Caco-2 (cell line): ENCODE results near the gene TACO1. TPM values are rescaled to one million over a fixed set of nuclear protein-coding genes. Genes with fewer than 3 reads are reported as not detected.

ENCODE experiments used
- BruUV-seq: library from RNA; stranded (reverse); fragments of 400-500 nt; replicated peaks from 2 replicates; lab custom pipeline; 2021; lab: Mats Ljungman, UMichigan
- CTCF ChIA-PET: fragments of 300-600 bp; sonication (Branson Sonifier 250); formaldehyde crosslinking; loops from one replicate; lab custom pipeline; 2022; ENCODE audit warnings: antibody characterized with exemption; lab: Charles Lee
- POLR2A ChIA-PET: fragments of 300-600 bp; sonication (Branson Sonifier 250); formaldehyde crosslinking; loops from one replicate; lab custom pipeline; 2022; ENCODE audit warnings: antibody characterized with exemption; lab: Charles Lee
- DNase-seq, 2 experiments: peaks; one replicate each; pipeline versions ENCODE4 v3.0.0 to v3.0.0-alpha.2; 2020 to 2022
- H3K27me3 ChIP-seq: replicated peaks from 2 replicates; pipeline ENCODE4 v1.6.0; 2011; ENCODE audit warnings: low read length; ENCODE audit not compliant: control insufficient read depth, insufficient read depth
- H3K36me3 ChIP-seq: 2 replicates; pipeline ENCODE4 v1.5.1; 2011; ENCODE audit warnings: low read length; ENCODE audit not compliant: control insufficient read depth, insufficient read depth
- H3K4me1 ChIP-seq: fragments of 250-450 bp; sonication (Bioruptor Pico); 2 replicates; pipeline ENCODE4 v1.5.1; 2020; ENCODE audit warnings: mild to moderate bottlenecking
- H3K4me3 ChIP-seq: 2 replicates; pipeline ENCODE4 v1.5.1; 2011; ENCODE audit warnings: low read depth, mild to moderate bottlenecking, control low read depth, low read length
- H3K9me3 ChIP-seq: fragments of 250-450 bp; sonication (Bioruptor Pico); 2 replicates; pipeline ENCODE4 v1.5.1; 2020; ENCODE audit warnings: mild to moderate bottlenecking, moderate library complexity
- H3K27ac Mint-ChIP-seq: one replicate; pipeline ENCODE4 v1.8.0; 2022; ENCODE audit warnings: mixed read lengths; ENCODE audit not compliant: unreplicated experiment
- H3K27me3 Mint-ChIP-seq: one replicate; pipeline ENCODE4 v1.8.0; 2022; ENCODE audit warnings: mixed read lengths; ENCODE audit not compliant: insufficient read depth, unreplicated experiment
- H3K36me3 Mint-ChIP-seq: one replicate; pipeline ENCODE4 v1.8.0; 2022; ENCODE audit warnings: mild to moderate bottlenecking, mixed read lengths; ENCODE audit not compliant: insufficient read depth, unreplicated experiment
- H3K4me1 Mint-ChIP-seq: one replicate; pipeline ENCODE4 v1.8.0; 2022; ENCODE audit warnings: low read depth, mixed read lengths; ENCODE audit not compliant: unreplicated experiment
- H3K4me3 Mint-ChIP-seq: one replicate; pipeline ENCODE4 v1.8.0; 2022; ENCODE audit warnings: mild to moderate bottlenecking, moderate library complexity, mixed read lengths; ENCODE audit not compliant: unreplicated experiment
- H3K9me3 Mint-ChIP-seq: one replicate; pipeline ENCODE4 v1.8.0; 2022; ENCODE audit warnings: mixed read lengths; ENCODE audit not compliant: unreplicated experiment
- intact Hi-C: fragments of 100-400 bp; cut with micrococcal nuclease; formaldehyde crosslinking; loops from one replicate; pipeline ENCODE4 v1.10.0; 2022; ENCODE audit not compliant: unreplicated experiment
- total RNA-seq: library from RNA; stranded (reverse); gene quantifications from 2 replicates; pipeline ENCODE4 v1.2.3, GENCODE V29; 2022
- TF ChIP-seq, protein P1 (sequence below), 2 experiments: fragments of 200-600 bp in 1 of 2; IDR thresholded peaks; 1 replicate in 1 of 2; 2 replicates in 1 of 2; pipeline versions ENCODE4 v1.5.1 to v1.8.0; 2011 to 2022; ENCODE audit warnings: antibody characterized with exemption in 1 of 2, control low read depth in 1 of 2, inconsistent platforms in 1 of 2, low read depth in 1 of 2, low read length in 1 of 2, mild to moderate bottlenecking in 1 of 2, moderate library complexity in 1 of 2; ENCODE audit not compliant: insufficient read depth in 1 of 2, severe bottlenecking in 1 of 2, unreplicated experiment in 1 of 2

The TACO1 gene
- total RNA-seq, 1 experiment from 2014 or later = 29.1 TPM

DNA sequence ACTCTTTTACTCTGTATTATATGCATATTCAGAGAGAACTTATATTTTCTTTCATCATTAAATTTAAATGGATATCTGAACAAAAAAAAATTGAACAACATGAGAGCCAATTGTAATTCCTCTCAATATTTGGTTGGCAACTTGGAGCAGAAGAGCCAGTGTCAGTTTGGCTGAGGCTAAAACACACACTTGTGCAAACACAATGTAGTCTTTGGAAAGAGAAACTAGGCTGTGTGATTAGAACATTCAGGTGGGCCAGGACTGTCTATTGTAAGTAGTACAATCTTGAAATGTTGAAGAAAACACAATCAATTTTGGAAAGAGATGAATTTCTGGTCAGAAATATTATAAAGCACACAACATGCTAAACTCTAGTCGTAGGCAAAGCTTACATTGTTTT lies 33.5 kb upstream of the TACO1 start:
- Mint-ChIP-seq H3K36me3 (no peaks in the 10 kb centered on the region), H3K27me3 (no peaks in the 10 kb centered on the region), H3K9me3 (no peaks in the 10 kb centered on the region), H3K4me1 (no peaks in the 10 kb centered on the region), H3K27ac (no peak overlapping the region), H3K4me3 (no peak overlapping the region)
- CTCF ChIA-PET = no interaction called here
- Histone ChIP-seq H3K36me3 (no peaks in the 10 kb centered on the region), H3K4me1 (no peaks in the 10 kb centered on the region), H3K4me3 (no peak overlapping the region), H3K27me3 (no peaks in the 10 kb centered on the region), H3K9me3 (no peaks in the 10 kb centered on the region)
- POLR2A ChIA-PET = no interaction called here
- TF ChIP-seq, protein P1, sequence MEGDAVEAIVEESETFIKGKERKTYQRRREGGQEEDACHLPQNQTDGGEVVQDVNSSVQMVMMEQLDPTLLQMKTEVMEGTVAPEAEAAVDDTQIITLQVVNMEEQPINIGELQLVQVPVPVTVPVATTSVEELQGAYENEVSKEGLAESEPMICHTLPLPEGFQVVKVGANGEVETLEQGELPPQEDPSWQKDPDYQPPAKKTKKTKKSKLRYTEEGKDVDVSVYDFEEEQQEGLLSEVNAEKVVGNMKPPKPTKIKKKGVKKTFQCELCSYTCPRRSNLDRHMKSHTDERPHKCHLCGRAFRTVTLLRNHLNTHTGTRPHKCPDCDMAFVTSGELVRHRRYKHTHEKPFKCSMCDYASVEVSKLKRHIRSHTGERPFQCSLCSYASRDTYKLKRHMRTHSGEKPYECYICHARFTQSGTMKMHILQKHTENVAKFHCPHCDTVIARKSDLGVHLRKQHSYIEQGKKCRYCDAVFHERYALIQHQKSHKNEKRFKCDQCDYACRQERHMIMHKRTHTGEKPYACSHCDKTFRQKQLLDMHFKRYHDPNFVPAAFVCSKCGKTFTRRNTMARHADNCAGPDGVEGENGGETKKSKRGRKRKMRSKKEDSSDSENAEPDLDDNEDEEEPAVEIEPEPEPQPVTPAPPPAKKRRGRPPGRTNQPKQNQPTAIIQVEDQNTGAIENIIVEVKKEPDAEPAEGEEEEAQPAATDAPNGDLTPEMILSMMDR (IDR thresholded peaks at IDR 0.05; ENCODE audit: insufficient read depth in 1 of 2, low read depth in 1 of 2, low read length in 1 of 2, severe bottlenecking in 1 of 2, unreplicated experiment in 1 of 2) = no peak
- no peak for DNase-seq
- intact Hi-C loops = no loop called here
- BruUV-seq = no TSS peak

DNA sequence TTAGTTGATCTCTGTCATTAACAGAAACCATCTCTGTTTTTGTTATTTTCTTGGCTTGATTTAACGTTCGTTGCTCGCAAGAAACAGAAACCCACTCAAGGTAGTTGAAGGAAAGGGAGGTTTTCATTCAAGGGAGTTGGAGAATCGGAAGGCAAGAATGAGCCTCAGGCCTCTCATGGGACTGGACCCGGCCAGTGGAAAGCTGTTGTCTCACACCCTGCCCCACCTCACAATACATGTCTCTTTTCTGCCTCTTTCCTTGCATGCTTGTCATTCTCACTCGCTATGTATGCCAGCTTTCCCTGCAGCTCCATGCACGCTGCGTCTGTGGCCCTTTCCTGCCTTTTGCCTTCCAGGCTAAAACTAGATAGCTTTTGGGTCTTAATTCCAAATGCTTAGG lies 32.1 kb upstream of the TACO1 start:
- no peaks in the 10 kb centered on the region for H3K4me1 ChIP-seq
- Mint-ChIP-seq H3K4me3 (no peak overlapping the region), H3K27ac (no peak overlapping the region), H3K36me3 (no peaks in the 10 kb centered on the region), H3K9me3 (no peaks in the 10 kb centered on the region), H3K27me3 (no peaks in the 10 kb centered on the region), H3K4me1 (no peaks in the 10 kb centered on the region)
- no TSS peak for BruUV-seq
- H3K9me3 ChIP-seq = no peaks in the 10 kb centered on the region
- intact Hi-C loops = no loop called here
- CTCF ChIA-PET = no interaction called here
- TF ChIP-seq, protein P1 (IDR thresholded peaks at IDR 0.05; ENCODE audit: insufficient read depth in 1 of 2, low read depth in 1 of 2, low read length in 1 of 2, severe bottlenecking in 1 of 2, unreplicated experiment in 1 of 2) = no peak
- no peak overlapping the region for H3K4me3 ChIP-seq
- POLR2A ChIA-PET = no interaction called here
- H3K27me3 ChIP-seq = no peaks in the 10 kb centered on the region
- H3K36me3 ChIP-seq = no peaks in the 10 kb centered on the region
- DNase-seq = no peak

DNA sequence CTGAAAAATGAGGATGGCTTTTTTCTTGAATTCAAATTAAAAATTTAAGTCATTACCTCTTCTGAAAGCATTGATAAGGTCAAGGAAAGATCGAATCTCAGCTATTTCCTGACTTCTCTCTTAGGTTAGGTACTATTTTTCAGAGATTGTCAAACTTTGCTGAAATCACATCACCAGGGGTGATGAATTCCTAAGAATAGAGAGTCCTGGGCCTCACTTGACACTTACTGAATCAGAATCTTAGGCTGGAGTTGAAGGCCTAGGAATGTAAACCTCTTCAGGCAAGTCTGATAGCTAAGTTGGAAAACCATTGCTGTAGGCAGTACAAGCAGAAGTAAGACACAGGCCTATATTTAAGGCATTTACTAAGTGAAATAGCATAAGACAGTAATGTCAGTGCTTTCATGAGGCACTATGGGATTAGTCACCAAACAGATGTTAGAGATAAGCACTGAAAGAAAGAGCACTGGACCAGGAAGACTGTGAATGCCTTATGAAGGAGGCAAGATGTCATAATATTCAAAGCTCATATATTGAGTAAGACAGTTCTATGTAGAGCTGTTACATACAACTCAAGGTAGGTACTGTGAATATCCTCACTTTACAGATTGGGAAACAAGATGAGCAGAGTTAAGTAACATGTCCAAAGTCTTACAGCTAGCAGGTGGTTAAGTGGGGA lies 28.9 kb upstream of the TACO1 start:
- Histone ChIP-seq H3K4me1 (no peaks in the 10 kb centered on the region), H3K27me3 (no peaks in the 10 kb centered on the region), H3K36me3 (no peaks in the 10 kb centered on the region), H3K4me3 (no peak overlapping the region), H3K9me3 (no peaks in the 10 kb centered on the region)
- ChIA-PET POLR2A (no interaction called here), CTCF (interaction anchor here (0.6 to 1.6 kb wide), 2 partner anchors 21 to 146 kb away, joined by 5 to 8 read pairs; no protein-coding TSS in a partner anchor)
- DNase-seq = no peak
- no peak overlapping the region for H3K27ac Mint-ChIP-seq
- intact Hi-C loops = loop anchor here (2.0 kb wide), 1 partner anchor 49 kb away; the partner anchor contains the start of gene KCNH6
- BruUV-seq = no TSS peak
- no peaks in the 10 kb centered on the region for H3K27me3 Mint-ChIP-seq
- no peaks in the 10 kb centered on the region for H3K9me3 Mint-ChIP-seq
- H3K4me1 Mint-ChIP-seq = no peaks in the 10 kb centered on the region
- H3K4me3 Mint-ChIP-seq = no peak overlapping the region
- TF ChIP-seq, protein P1 (IDR thresholded peaks at IDR 0.05; ENCODE audit: insufficient read depth in 1 of 2, low read depth in 1 of 2, low read length in 1 of 2, severe bottlenecking in 1 of 2, unreplicated experiment in 1 of 2) = no peak
- H3K36me3 Mint-ChIP-seq = no peaks in the 10 kb centered on the region
